Measurements from ENCODE around the gene METTL23. TPM values are rescaled to one million over a fixed set of nuclear protein-coding genes. Genes with fewer than 3 reads are reported as not detected.
"Not testable (repeated sequence)": the region's sequence is repeated elsewhere in the genome, so short reads cannot be mapped to it uniquely, and the experiment has no call there.

METTL23 gene
- total RNA-seq, 4 donors from 2014 or later = 20.7 to 31.4 (median 27.0) TPM

- peaks cover 0 to 33% (median 5%) of the 10 kb centered on the region in 4 donors for H3K4me1 ChIP-seq
- H3K36me3 ChIP-seq = peaks cover 0 to 43% (median 0%) of the 10 kb centered on the region in 3 donors
- peak within 1 kb of the TSS; percentile 98 to 100 (median 99) for H3K27ac ChIP-seq
- H3K27me3 ChIP-seq = no peaks in the 10 kb centered on the region
- TF ChIP-seq CTCF (IDR thresholded peaks at IDR 0.05) = no peak
- TF ChIP-seq POLR2A (IDR thresholded peaks at IDR 0.05) = peak; percentile 89 to 97
- peak; percentile 94 to 99 (median 98) for DNase-seq
- H3K9me3 ChIP-seq = no peaks in the 10 kb centered on the region
- H3K4me3 ChIP-seq = peak within 1 kb of the TSS; percentile 86 to 98 (median 95)
Measured at GRCh38 chr17:76726231-76726775, 336 bp upstream of the METTL23 start, which contains the start of gene JMJD6. JMJD6 (minus strand) TSS chr17:76726606; CDS start chr17:76726475, 131 bp downstream.

GRCh38 chr17:76727745-76728456 is 1.3 kb downstream of the METTL23 start:
- Histone ChIP-seq H3K27me3 (no peaks in the 10 kb centered on the region), H3K4me1 (peaks cover 0 to 40% (median 8%) of the 10 kb centered on the region in 4 donors), H3K9me3 (no peaks in the 10 kb centered on the region), H3K4me3 (peak overlapping the region; percentile 86 to 98 (median 95)), H3K27ac (peak overlapping the region; percentile 72 to 100 (median 98)), H3K36me3 (peaks cover 0 to 43% (median 0%) of the 10 kb centered on the region in 3 donors)
- peak; percentile 26 to 54 (median 51) for DNase-seq
- TF ChIP-seq CTCF (IDR thresholded peaks at IDR 0.05) = no peak
- TF ChIP-seq POLR2A (IDR thresholded peaks at IDR 0.05) = no peak

GRCh38 chr17:76731800-76732733 is 5.4 kb downstream of the METTL23 start:
- Histone ChIP-seq H3K27ac (peak overlapping the region in 1 of 4 donors; percentile 11), H3K4me1 (peaks cover 3 to 47% (median 12%) of the 10 kb centered on the region in 4 donors), H3K36me3 (peaks cover 0 to 46% (median 0%) of the 10 kb centered on the region in 3 donors)
- not testable (repeated sequence) for H3K4me3 ChIP-seq, DNase-seq, H3K9me3 ChIP-seq, H3K27me3 ChIP-seq

- Histone ChIP-seq H3K27me3 (no peaks in the 10 kb centered on the region), H3K36me3 (peaks cover 0 to 46% (median 0%) of the 10 kb centered on the region in 3 donors), H3K27ac (peak overlapping the region in 1 of 4 donors; percentile 11), H3K4me1 (peaks cover 3 to 40% (median 12%) of the 10 kb centered on the region in 4 donors), H3K4me3 (no peak overlapping the region), H3K9me3 (no peaks in the 10 kb centered on the region)
- peak in 1 of 3 donors; percentile 39 for DNase-seq
- TF ChIP-seq POLR2A (IDR thresholded peaks at IDR 0.05) (no peak), CTCF (IDR thresholded peaks at IDR 0.05) (no peak)
Measured at GRCh38 chr17:76732734-76733617, 6.3 kb downstream of the METTL23 start.

- no peak for DNase-seq
- no peaks in the 10 kb centered on the region for H3K9me3 ChIP-seq
- peaks cover 3 to 42% (median 14%) of the 10 kb centered on the region in 4 donors for H3K4me1 ChIP-seq
- no peaks in the 10 kb centered on the region for H3K27me3 ChIP-seq
- H3K27ac ChIP-seq = no peak overlapping the region
- H3K36me3 ChIP-seq = peaks cover 0 to 46% (median 0%) of the 10 kb centered on the region in 3 donors
- H3K4me3 ChIP-seq = peak overlapping the region in 1 of 4 donors; percentile 97
- TF ChIP-seq POLR2A (IDR thresholded peaks at IDR 0.05) (no peak), CTCF (IDR thresholded peaks at IDR 0.05) (no peak)
Measured at GRCh38 chr17:76733618-76733957, 6.9 kb downstream of the METTL23 start.

All from Peyer's patch (tissue), 4 donors.